Fibroblast of lung (primary cell): ENCODE results near the gene C16orf74. TPM values are rescaled to one million over a fixed set of nuclear protein-coding genes. Genes with fewer than 3 reads are reported as not detected.
A peak's percentile ranks its signal among the peaks of the same experiment; 100 is the strongest.

Experiments used
- DNase-seq, 2 donors: peaks; one replicate each; pipeline versions ENCODE4 v3.0.0 to v3.0.0-alpha.2; 2010; ENCODE audit warnings: low read depth in 2 of 2
- H2AFZ ChIP-seq: 2 replicates; pipeline ENCODE4 v1.5.1; 2012; ENCODE audit warnings: low read length, control low read depth, inconsistent platforms
- H3K27ac ChIP-seq: 2 replicates; pipeline ENCODE4 v1.5.1; 2011; ENCODE audit warnings: low read length, control low read depth; ENCODE audit not compliant: insufficient read depth
- H3K27me3 ChIP-seq: 2 replicates; pipeline ENCODE4 v1.5.1; 2011; ENCODE audit warnings: mild to moderate bottlenecking, low read length; ENCODE audit not compliant: control insufficient read depth, insufficient read depth
- H3K36me3 ChIP-seq: 2 replicates; pipeline ENCODE4 v1.5.1; 2011; ENCODE audit warnings: low read length; ENCODE audit not compliant: control insufficient read depth, insufficient read depth
- H3K4me1 ChIP-seq: 2 replicates; pipeline ENCODE4 v1.5.1; 2011; ENCODE audit warnings: low read length; ENCODE audit not compliant: control insufficient read depth, insufficient read depth; ENCODE audit errors: extremely low read depth
- H3K4me2 ChIP-seq: 2 replicates; pipeline ENCODE4 v1.5.1; 2011; ENCODE audit warnings: low read length, control low read depth; ENCODE audit not compliant: insufficient read depth; ENCODE audit errors: extremely low read depth
- H3K4me3 ChIP-seq, 4 experiments: fragments of 200-600 bp in 1 of 4; sonication (generic) in 1 of 4; replicated peaks in 1 of 4; 2 replicates each; pipeline ENCODE4 v1.5.1; 2011 to 2016; ENCODE audit warnings: low read length in 4 of 4, low read depth in 3 of 4, mild to moderate bottlenecking in 3 of 4, control low read depth in 2 of 4, inconsistent platforms in 1 of 4, mixed read lengths in 1 of 4; ENCODE audit not compliant: insufficient read depth in 1 of 4; ENCODE audit errors: control extremely low read depth in 1 of 4
- H3K79me2 ChIP-seq: 2 replicates; pipeline ENCODE4 v1.5.1; 2012; ENCODE audit warnings: mild to moderate bottlenecking, low read length, inconsistent platforms; ENCODE audit not compliant: control insufficient read depth, insufficient read depth
- H3K9ac ChIP-seq: 2 replicates; pipeline ENCODE4 v1.5.1; 2011; ENCODE audit warnings: mild to moderate bottlenecking, low read length, control low read depth; ENCODE audit not compliant: insufficient read depth
- H3K9me3 ChIP-seq: 2 replicates; pipeline ENCODE4 v1.5.1; 2012; ENCODE audit warnings: low read depth, low read length; ENCODE audit not compliant: control insufficient read depth, insufficient read depth
- H4K20me1 ChIP-seq: 2 replicates; pipeline ENCODE4 v1.5.1; 2011; ENCODE audit warnings: low read length; ENCODE audit not compliant: control insufficient read depth, insufficient read depth; ENCODE audit errors: extremely low read depth
- CTCF ChIP-seq, 2 donors: IDR thresholded peaks in 1 of 2; conservative IDR thresholded peaks in 1 of 2; 1 replicate in 1 of 2; 2 replicates in 1 of 2; pipeline ENCODE4 v1.5.1; 2011 to 2012; ENCODE audit warnings: low read length in 2 of 2, control low read depth in 1 of 2, inconsistent platforms in 1 of 2, low read depth in 1 of 2, mild to moderate bottlenecking in 1 of 2
- EZH2 ChIP-seq: IDR thresholded peaks from 2 replicates; pipeline ENCODE4 v1.5.1; 2012; ENCODE audit warnings: low read length, control low read depth, mild to moderate bottlenecking; ENCODE audit errors: missing control alignments
- polyA minus RNA-seq: library from RNA; depleted of rRNA, polyadenylated mRNA; stranded (reverse); fragments of >200 nt; gene quantifications from 2 replicates; pipeline ENCODE4 v1.2.3, GENCODE V29; 2011; ENCODE audit warnings: low replicate concordance
- polyA plus RNA-seq, 2 donors: library from polyadenylated mRNA; depleted of rRNA in 1 of 2; stranded (reverse) in 1 of 2; unstranded in 1 of 2; fragments of >200 nt; gene quantifications; 2 replicates each; pipeline ENCODE4 v1.2.1, GENCODE V29; 2011 to 2012; ENCODE audit warnings: missing spikeins in 1 of 2
- total RNA-seq: library from RNA; depleted of rRNA; stranded (reverse); fragments of >200 nt; gene quantifications from 2 replicates; pipeline ENCODE4 v1.2.1, GENCODE V29; 2014

C16orf74 gene
- total RNA-seq (5.4 and 6.4 TPM in 2 replicates), polyA plus RNA-seq (3.2 and 4.6 TPM in 2 replicates), polyA minus RNA-seq (0.35 and 2.3 TPM in 2 replicates)
- 8.0 and 9.6 TPM in 2 replicates for polyA plus RNA-seq (2012)

GRCh38 chr16:85750827-85751697 lies at the start of gene C16orf74:
Gene C16orf74, minus strand, starts transcription at chr16:85751096. Its CDS starts 15,879 bp downstream, at chr16:85735217.
- DNase-seq: peak; percentile 17 to 48
- Histone ChIP-seq H3K9ac (peak within 1 kb of the TSS; percentile 40), H3K4me1 (peaks cover 19% of the 10 kb centered on the region), H4K20me1 (no peaks in the 10 kb centered on the region), H3K27ac (peak within 1 kb of the TSS; percentile 0), H2AFZ (peak within 1 kb of the TSS; percentile 70), H3K27me3 (no peaks in the 10 kb centered on the region), H3K4me2 (peak within 1 kb of the TSS; percentile 90), H3K4me3 (peak within 1 kb of the TSS; percentile 55 to 63 (median 61)), H3K36me3 (no peaks in the 10 kb centered on the region), H3K9me3 (no peaks in the 10 kb centered on the region), H3K79me2 (peaks cover 5% of the 10 kb centered on the region)
- TF ChIP-seq CTCF (conservative IDR thresholded peaks at IDR 0.05 in 1 of 2, IDR thresholded peaks at IDR 0.05 in 1 of 2; ENCODE audit: low read depth in 1 of 2, low read length in 2 of 2) (no peak), EZH2 (no peak)

DNA sequence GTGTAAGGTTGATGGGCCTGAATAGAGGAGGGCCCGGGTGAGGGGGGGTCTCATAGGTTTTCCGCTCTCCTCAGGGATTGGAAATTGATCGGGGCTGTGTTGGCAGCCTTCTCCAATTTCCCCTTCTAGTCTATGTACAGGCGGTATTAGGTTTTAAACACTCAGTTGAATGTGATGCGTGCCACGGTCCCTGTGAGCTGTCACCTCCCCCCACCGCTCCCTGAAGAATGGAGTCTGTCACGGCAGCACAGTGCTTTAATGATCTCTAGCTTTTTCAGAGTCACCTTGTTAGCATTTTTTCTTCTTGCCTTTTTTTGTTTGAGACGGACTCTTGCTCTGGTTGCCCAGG lies 49.4 kb upstream of the C16orf74 start:
- H3K4me3 ChIP-seq: peak overlapping the region; percentile 73 to 93 (median 81)
- TF ChIP-seq CTCF (conservative IDR thresholded peaks at IDR 0.05 in 1 of 2, IDR thresholded peaks at IDR 0.05 in 1 of 2; ENCODE audit: low read depth in 1 of 2, low read length in 2 of 2): no peak
- no peak for TF ChIP-seq EZH2
- H4K20me1 ChIP-seq: no peaks in the 10 kb centered on the region
- DNase-seq: no peak
- no peaks in the 10 kb centered on the region for H3K9me3 ChIP-seq
- H3K79me2 ChIP-seq: peaks cover 65% of the 10 kb centered on the region
- H3K27ac ChIP-seq: peak overlapping the region; percentile 78
- no peaks in the 10 kb centered on the region for H3K27me3 ChIP-seq
- H3K4me1 ChIP-seq: peaks cover 3% of the 10 kb centered on the region
- H2AFZ ChIP-seq: no peak overlapping the region
- H3K9ac ChIP-seq: peak overlapping the region; percentile 85
- H3K36me3 ChIP-seq: peaks cover 28% of the 10 kb centered on the region
- H3K4me2 ChIP-seq: peak overlapping the region; percentile 83

GRCh38 chr16:85799497-85800320 lies 48.8 kb upstream of the C16orf74 start, which contains the start of the genes COX4I1 and EMC8:
Gene COX4I1, plus strand, starts transcription at chr16:85799695. Its CDS starts 1,511 bp downstream, at chr16:85801206.
Gene EMC8, minus strand, starts transcription at chr16:85799544. Its CDS starts 249 bp downstream, at chr16:85799295.
- TF ChIP-seq EZH2 (no peak), CTCF (conservative IDR thresholded peaks at IDR 0.05 in 1 of 2, IDR thresholded peaks at IDR 0.05 in 1 of 2; ENCODE audit: low read depth in 1 of 2, low read length in 2 of 2) (no peak)
- Histone ChIP-seq H3K27ac (peak within 1 kb of the TSS; percentile 78), H3K79me2 (peaks cover 70% of the 10 kb centered on the region), H3K4me2 (peak within 1 kb of the TSS; percentile 96), H2AFZ (no peak within 1 kb of the TSS), H3K4me1 (peaks cover 3% of the 10 kb centered on the region), H3K9ac (peak within 1 kb of the TSS; percentile 85), H3K36me3 (peaks cover 25% of the 10 kb centered on the region), H3K27me3 (no peaks in the 10 kb centered on the region), H3K9me3 (no peaks in the 10 kb centered on the region), H3K4me3 (peak within 1 kb of the TSS; percentile 73 to 98 (median 85)), H4K20me1 (no peaks in the 10 kb centered on the region)
- peak; percentile 93 to 94 for DNase-seq
